Neural progenitor cell (in vitro differentiated cells): ENCODE data around the gene PTX4. TPM values are rescaled to one million over a fixed set of nuclear protein-coding genes. Genes with fewer than 3 reads are reported as not detected.

ENCODE experiments used
- DNase-seq: peaks from one replicate; pipeline ENCODE4 v3.0.0-alpha.2; 2016; ENCODE audit warnings: low spot score
- H2AFZ ChIP-seq: fragments of 200-600 bp; sonication (generic); replicated peaks from 2 replicates; pipeline ENCODE4 v1.6.1; 2016; ENCODE audit warnings: antibody characterized with exemption
- H3F3A ChIP-seq: fragments of 200-600 bp; sonication (generic); 2 replicates; pipeline ENCODE4 v1.6.1; 2016; ENCODE audit warnings: antibody characterized with exemption, low read depth
- H3K27ac ChIP-seq: fragments of 200-600 bp; sonication (generic); 2 replicates; pipeline ENCODE4 v1.5.1; 2016; ENCODE audit warnings: mild to moderate bottlenecking
- H3K27me3 ChIP-seq: fragments of 200-600 bp; sonication (generic); 2 replicates; pipeline ENCODE4 v1.6.1; 2016; ENCODE audit warnings: mild to moderate bottlenecking, moderate library complexity
- H3K36me3 ChIP-seq: fragments of 200-600 bp; sonication (generic); 2 replicates; pipeline ENCODE4 v1.5.1; 2016
- H3K4me1 ChIP-seq: fragments of 200-600 bp; sonication (generic); 2 replicates; pipeline ENCODE4 v1.6.1; 2016; ENCODE audit warnings: mixed run types
- H3K4me2 ChIP-seq: fragments of 200-600 bp; sonication (generic); 2 replicates; pipeline ENCODE4 v1.6.1; 2016
- H3K4me3 ChIP-seq: fragments of 200-600 bp; sonication (generic); 2 replicates; pipeline ENCODE4 v1.5.1; 2016
- H3K79me2 ChIP-seq: fragments of 200-600 bp; sonication (generic); 2 replicates; pipeline ENCODE4 v1.6.1; 2016; ENCODE audit warnings: low read depth
- H3K9ac ChIP-seq: fragments of 200-600 bp; sonication (generic); 2 replicates; pipeline ENCODE4 v1.6.1; 2016
- H3K9me3 ChIP-seq: fragments of 200-600 bp; sonication (generic); 2 replicates; pipeline ENCODE4 v1.5.1; 2016; ENCODE audit warnings: low read depth
- H4K20me1 ChIP-seq: fragments of 200-600 bp; sonication (generic); 2 replicates; pipeline ENCODE4 v1.6.1; 2016; ENCODE audit warnings: low read depth
- H3K27ac Mint-ChIP-seq: 3 replicates; pipeline ENCODE4 v1.8.0; 2021; ENCODE audit warnings: mixed read lengths
- H3K27me3 Mint-ChIP-seq: 2 replicates; pipeline ENCODE4 v1.8.0; 2022; ENCODE audit warnings: low read depth, mild to moderate bottlenecking, inconsistent platforms, moderate library complexity, mixed read lengths; ENCODE audit not compliant: insufficient read depth
- H3K36me3 Mint-ChIP-seq: 3 replicates; pipeline ENCODE4 v1.8.0; 2021; ENCODE audit warnings: mixed read lengths
- H3K4me1 Mint-ChIP-seq: 3 replicates; pipeline ENCODE4 v1.8.0; 2021; ENCODE audit warnings: mixed read lengths
- H3K4me3 Mint-ChIP-seq: 3 replicates; pipeline ENCODE4 v1.8.0; 2021; ENCODE audit warnings: mild to moderate bottlenecking, moderate library complexity, mixed read lengths
- H3K9me3 Mint-ChIP-seq: 3 replicates; pipeline ENCODE4 v1.8.0; 2020; ENCODE audit warnings: mixed read lengths
- CTCF ChIP-seq: fragments of 200-600 bp; sonication (generic); IDR thresholded peaks from 2 replicates; pipeline ENCODE4 v1.5.1; 2017; ENCODE audit warnings: antibody characterized with exemption, mild to moderate bottlenecking
- EZH2 ChIP-seq: fragments of 200-600 bp; sonication (generic); IDR thresholded peaks from 2 replicates; pipeline ENCODE4 v1.6.1; 2017; ENCODE audit warnings: antibody characterized with exemption, mild to moderate bottlenecking, moderate library complexity
- EZH2phosphoT487 ChIP-seq: fragments of 200-600 bp; sonication (generic); IDR thresholded peaks from 2 replicates; pipeline ENCODE4 v1.6.1; 2017; ENCODE audit warnings: antibody characterized with exemption
- total RNA-seq: library from RNA; depleted of rRNA; stranded (reverse); fragments of >200 nt; gene quantifications from 2 replicates; pipeline ENCODE4 v1.2.3, GENCODE V29; 2015; ENCODE audit warnings: low replicate concordance

The PTX4 gene
- total RNA-seq, 1 donor from 2014 or later = not detected

GRCh38 chr16:1456951-1457350, 31.8 kb downstream of the PTX4 start:
- Histone ChIP-seq H3K4me3 (no peak overlapping the region), H3K4me2 (no peak overlapping the region), H3K9ac (no peak overlapping the region), H3K9me3 (no peaks in the 10 kb centered on the region), H4K20me1 (no peaks in the 10 kb centered on the region), H3K27ac (no peak overlapping the region), H3K36me3 (no peaks in the 10 kb centered on the region), H3K79me2 (no peaks in the 10 kb centered on the region), H3K4me1 (no peaks in the 10 kb centered on the region), H2AFZ (no peak overlapping the region), H3K27me3 (no peaks in the 10 kb centered on the region), H3F3A (no peaks in the 10 kb centered on the region)
- Mint-ChIP-seq H3K36me3 (peaks cover 4% of the 10 kb centered on the region), H3K27me3 (no peaks in the 10 kb centered on the region), H3K4me1 (no peaks in the 10 kb centered on the region), H3K27ac (no peak overlapping the region), H3K9me3 (no peaks in the 10 kb centered on the region), H3K4me3 (no peak overlapping the region)
- no peak for DNase-seq
- TF ChIP-seq EZH2phosphoT487 (no peak), CTCF (no peak), EZH2 (no peak)

DNA sequence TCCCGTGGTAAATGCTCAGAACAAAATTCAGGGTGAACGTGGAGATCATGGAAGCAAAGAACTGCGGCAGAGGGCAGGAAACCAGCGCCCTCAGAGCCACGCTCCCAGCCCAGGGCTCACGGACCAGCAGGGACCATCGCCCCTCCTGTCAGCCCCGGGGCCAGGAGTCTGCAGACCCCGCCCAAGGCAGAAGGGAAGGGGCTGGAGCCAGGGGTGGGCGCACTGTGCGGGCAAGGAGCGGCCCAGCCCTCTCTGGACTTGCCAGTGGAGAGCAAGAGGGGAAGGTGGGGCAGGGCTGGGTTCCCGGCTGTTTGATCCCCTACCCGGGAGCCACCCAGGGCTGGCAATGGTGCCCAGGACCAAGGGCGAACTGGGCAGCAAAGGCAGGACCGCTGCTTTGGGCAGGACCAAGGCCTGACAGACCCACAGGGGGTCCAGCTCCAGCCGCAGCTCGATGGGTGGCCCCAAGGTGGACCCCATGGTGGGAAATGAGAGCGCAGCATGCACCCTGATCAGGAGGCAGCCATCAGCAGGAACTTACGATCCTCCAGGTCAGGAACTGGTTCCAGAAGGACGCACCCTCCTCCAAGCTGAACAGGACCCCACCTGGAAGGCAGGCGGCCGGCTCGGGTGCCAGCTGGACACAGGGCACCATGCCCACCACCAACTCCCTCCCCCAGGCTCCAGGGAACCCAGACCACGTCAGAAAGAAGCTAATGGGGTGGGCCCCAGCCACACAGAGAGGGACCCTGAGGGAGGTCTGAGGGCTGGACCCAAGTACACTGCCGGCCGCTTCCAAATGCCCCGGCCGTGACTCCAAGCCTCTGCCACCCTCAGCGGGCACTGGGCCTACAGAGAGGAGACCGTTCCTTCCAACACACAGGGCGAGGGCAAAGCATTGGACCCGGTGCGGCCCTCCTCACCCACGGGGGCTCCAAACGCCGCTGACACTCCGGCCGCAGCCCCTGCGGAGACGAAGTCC, 33.3 kb downstream of the PTX4 start:
- no peaks in the 10 kb centered on the region for H3F3A ChIP-seq
- H3K4me1 Mint-ChIP-seq = no peaks in the 10 kb centered on the region
- no peak overlapping the region for H3K4me3 ChIP-seq
- no peaks in the 10 kb centered on the region for H3K4me1 ChIP-seq
- H4K20me1 ChIP-seq = no peaks in the 10 kb centered on the region
- H3K36me3 Mint-ChIP-seq = peaks cover 7% of the 10 kb centered on the region
- no peaks in the 10 kb centered on the region for H3K9me3 Mint-ChIP-seq
- H3K79me2 ChIP-seq = no peaks in the 10 kb centered on the region
- TF ChIP-seq CTCF = no peak
- TF ChIP-seq EZH2 = no peak
- TF ChIP-seq EZH2phosphoT487 = no peak
- H3K9me3 ChIP-seq = no peaks in the 10 kb centered on the region
- H3K4me2 ChIP-seq = no peak overlapping the region
- no peak overlapping the region for H3K9ac ChIP-seq
- no peaks in the 10 kb centered on the region for H3K36me3 ChIP-seq
- no peaks in the 10 kb centered on the region for H3K27me3 ChIP-seq
- no peak overlapping the region for H3K27ac ChIP-seq
- H3K27ac Mint-ChIP-seq = no peak overlapping the region
- H3K27me3 Mint-ChIP-seq = no peaks in the 10 kb centered on the region
- H3K4me3 Mint-ChIP-seq = no peak overlapping the region
- DNase-seq = no peak
- H2AFZ ChIP-seq = no peak overlapping the region

DNA sequence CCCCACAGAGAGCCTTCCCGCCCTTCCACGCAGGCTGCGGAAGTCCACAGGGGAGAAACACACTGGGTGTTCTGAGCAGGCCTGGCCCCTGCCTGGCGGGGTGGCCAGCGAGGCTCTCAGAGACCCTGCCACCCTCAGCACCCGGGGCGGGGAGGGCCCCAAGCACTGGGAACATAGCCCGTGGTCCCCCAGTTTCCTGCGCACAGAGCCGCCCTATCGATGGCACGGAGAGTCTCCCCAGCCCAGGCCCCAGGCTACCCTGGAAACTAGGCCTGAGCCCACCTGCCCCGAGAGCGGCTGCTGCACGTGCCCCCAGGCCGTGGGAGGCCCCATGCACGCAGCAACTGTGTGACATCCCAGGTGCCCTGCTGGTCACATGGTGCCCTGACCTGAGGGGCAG, 34.2 kb downstream of the PTX4 start:
- no peaks in the 10 kb centered on the region for H3K36me3 ChIP-seq
- no peak overlapping the region for H3K27ac Mint-ChIP-seq
- no peaks in the 10 kb centered on the region for H3K4me1 Mint-ChIP-seq
- H3K27ac ChIP-seq = no peak overlapping the region
- no peaks in the 10 kb centered on the region for H3K9me3 Mint-ChIP-seq
- peaks cover 2% of the 10 kb centered on the region for H3K27me3 Mint-ChIP-seq
- H3K9me3 ChIP-seq = no peaks in the 10 kb centered on the region
- DNase-seq = no peak
- no peak overlapping the region for H3K4me3 Mint-ChIP-seq
- no peak overlapping the region for H3K4me3 ChIP-seq
- TF ChIP-seq EZH2 (no peak), CTCF (no peak)
- no peaks in the 10 kb centered on the region for H3F3A ChIP-seq
- no peak overlapping the region for H3K9ac ChIP-seq
- H3K4me2 ChIP-seq = no peak overlapping the region
- H3K36me3 Mint-ChIP-seq = peaks cover 8% of the 10 kb centered on the region
- no peak overlapping the region for H2AFZ ChIP-seq
- H3K27me3 ChIP-seq = no peaks in the 10 kb centered on the region
- no peaks in the 10 kb centered on the region for H3K4me1 ChIP-seq
- H4K20me1 ChIP-seq = no peaks in the 10 kb centered on the region
- no peaks in the 10 kb centered on the region for H3K79me2 ChIP-seq
